Testis (tissue), 2 donors: ENCODE data around the gene ATP6V1G2.

ENCODE experiments used
- POLR2A ChIP-seq: fragments of 450-650 bp; IDR thresholded peaks from one replicate; pipeline ENCODE4 v1.6.1; 2017; ENCODE audit warnings: antibody characterized with exemption, mild to moderate bottlenecking, moderate library complexity
- TF ChIP-seq, protein P1 (sequence below), 3 experiments: fragments of 450-650 bp in 2 of 3; fragments of 200-600 bp in 1 of 3; sonication (generic) in 1 of 3; IDR thresholded peaks; one replicate each; pipeline ENCODE4 v1.5.1; 2016 to 2019; ENCODE audit warnings: antibody characterized with exemption in 3 of 3, mild to moderate bottlenecking in 2 of 3, moderate library complexity in 1 of 3

DNA sequence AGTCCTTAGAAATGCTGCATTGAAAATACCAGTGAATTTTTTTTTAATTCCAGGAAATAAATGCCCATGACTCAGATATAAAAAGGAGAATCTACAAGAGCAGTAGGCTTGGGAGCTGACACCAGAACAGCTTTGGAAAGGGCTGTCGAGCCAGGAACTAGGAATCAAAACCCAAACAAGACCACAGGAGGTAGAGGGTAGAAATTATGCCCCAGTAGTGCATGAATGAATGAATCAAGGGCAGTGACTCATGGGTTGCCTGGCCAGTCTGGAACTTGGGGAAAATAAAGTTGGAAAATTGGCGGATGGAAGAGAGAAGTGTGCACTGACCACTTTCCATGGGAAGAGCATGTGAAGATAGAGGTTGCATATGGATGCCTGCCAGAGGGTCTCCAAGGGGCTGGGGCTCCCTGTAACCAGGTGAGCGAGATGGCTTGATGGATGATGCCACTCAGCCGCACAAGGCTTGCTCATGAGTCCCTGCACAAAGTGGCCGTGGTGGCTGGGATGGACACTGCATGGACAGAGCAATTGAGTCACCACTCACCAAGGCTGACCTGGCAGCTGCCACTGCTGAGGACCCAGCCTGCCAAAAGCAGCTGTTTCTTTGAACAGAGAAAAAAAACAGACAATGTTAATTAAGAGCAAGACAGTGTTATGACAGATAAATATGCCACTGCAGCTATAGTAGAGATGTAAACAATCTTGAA is 32.8 kb downstream of the ATP6V1G2 start:
- TF ChIP-seq, protein P1, sequence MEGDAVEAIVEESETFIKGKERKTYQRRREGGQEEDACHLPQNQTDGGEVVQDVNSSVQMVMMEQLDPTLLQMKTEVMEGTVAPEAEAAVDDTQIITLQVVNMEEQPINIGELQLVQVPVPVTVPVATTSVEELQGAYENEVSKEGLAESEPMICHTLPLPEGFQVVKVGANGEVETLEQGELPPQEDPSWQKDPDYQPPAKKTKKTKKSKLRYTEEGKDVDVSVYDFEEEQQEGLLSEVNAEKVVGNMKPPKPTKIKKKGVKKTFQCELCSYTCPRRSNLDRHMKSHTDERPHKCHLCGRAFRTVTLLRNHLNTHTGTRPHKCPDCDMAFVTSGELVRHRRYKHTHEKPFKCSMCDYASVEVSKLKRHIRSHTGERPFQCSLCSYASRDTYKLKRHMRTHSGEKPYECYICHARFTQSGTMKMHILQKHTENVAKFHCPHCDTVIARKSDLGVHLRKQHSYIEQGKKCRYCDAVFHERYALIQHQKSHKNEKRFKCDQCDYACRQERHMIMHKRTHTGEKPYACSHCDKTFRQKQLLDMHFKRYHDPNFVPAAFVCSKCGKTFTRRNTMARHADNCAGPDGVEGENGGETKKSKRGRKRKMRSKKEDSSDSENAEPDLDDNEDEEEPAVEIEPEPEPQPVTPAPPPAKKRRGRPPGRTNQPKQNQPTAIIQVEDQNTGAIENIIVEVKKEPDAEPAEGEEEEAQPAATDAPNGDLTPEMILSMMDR (IDR thresholded peaks at IDR 0.05): no peak
- TF ChIP-seq POLR2A: no peak
